ENCODE results near the gene DGUOK. TPM values are rescaled to one million over a fixed set of nuclear protein-coding genes. Genes with fewer than 3 reads are reported as not detected.

DGUOK gene
- total and polyA plus RNA-seq, 2 experiments from 2014 or later, result 68.0 to 116 TPM

DNA sequence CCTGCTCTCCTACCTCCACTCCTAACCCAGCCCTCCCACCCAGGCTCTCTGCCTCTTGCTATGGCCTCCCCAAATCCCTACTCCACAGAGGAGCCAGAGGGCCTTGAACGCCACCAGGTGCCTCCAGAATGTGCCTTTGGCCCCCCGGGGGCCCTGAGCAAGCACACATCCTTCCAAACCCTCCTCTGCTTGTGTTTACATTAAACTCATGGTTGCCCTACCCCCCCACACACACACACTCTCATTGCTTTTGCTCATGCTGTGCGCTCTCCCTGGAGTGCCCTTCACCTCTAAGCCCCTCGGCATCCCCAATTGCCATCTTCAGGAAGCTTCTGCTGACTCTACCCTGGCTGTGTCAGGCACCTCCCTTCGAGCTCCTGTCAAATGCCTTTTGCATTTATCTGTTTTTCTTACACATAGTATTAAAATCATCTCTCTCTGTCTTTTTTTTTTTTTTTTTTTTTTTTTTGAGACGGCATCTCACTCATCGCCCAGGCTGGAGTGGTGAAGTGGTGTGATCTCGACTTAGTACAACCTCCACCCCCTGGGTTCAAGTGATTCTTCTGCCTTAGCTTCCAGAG is 41.8 kb downstream of the DGUOK start:
- no peak for TF ChIP-seq EZH2 (IDR thresholded peaks at IDR 0.05; ENCODE audit: borderline replicate concordance)
- TF ChIP-seq, protein P1, sequence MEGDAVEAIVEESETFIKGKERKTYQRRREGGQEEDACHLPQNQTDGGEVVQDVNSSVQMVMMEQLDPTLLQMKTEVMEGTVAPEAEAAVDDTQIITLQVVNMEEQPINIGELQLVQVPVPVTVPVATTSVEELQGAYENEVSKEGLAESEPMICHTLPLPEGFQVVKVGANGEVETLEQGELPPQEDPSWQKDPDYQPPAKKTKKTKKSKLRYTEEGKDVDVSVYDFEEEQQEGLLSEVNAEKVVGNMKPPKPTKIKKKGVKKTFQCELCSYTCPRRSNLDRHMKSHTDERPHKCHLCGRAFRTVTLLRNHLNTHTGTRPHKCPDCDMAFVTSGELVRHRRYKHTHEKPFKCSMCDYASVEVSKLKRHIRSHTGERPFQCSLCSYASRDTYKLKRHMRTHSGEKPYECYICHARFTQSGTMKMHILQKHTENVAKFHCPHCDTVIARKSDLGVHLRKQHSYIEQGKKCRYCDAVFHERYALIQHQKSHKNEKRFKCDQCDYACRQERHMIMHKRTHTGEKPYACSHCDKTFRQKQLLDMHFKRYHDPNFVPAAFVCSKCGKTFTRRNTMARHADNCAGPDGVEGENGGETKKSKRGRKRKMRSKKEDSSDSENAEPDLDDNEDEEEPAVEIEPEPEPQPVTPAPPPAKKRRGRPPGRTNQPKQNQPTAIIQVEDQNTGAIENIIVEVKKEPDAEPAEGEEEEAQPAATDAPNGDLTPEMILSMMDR (IDR thresholded peaks at IDR 0.05; ENCODE audit: poor library complexity), result no peak
- no peak for TF ChIP-seq EZH2phosphoT487 (IDR thresholded peaks at IDR 0.05; ENCODE audit: low read depth, severe bottlenecking, unreplicated experiment)
- Histone ChIP-seq H3K27me3 (no peaks in the 10 kb centered on the region), H3K4me2 (no peak overlapping the region), H3K9me2 (replicated peaks; ENCODE audit: insufficient read depth) (no peaks in the 10 kb centered on the region), H4K20me1 (ENCODE audit: insufficient read depth, poor library complexity, severe bottlenecking) (no peaks in the 10 kb centered on the region), H3K27ac (no peak overlapping the region), H2AFZ (no peak overlapping the region), H3K36me3 (replicated peaks; ENCODE audit: insufficient read depth, low read depth) (no peaks in the 10 kb centered on the region), H3K79me2 (no peaks in the 10 kb centered on the region), H3K4me3 (no peak overlapping the region), H3K9me3 (ENCODE audit: low read depth) (no peaks in the 10 kb centered on the region), H3K4me1 (ENCODE audit: insufficient read depth) (no peaks in the 10 kb centered on the region)
- no peak for DNase-seq (ENCODE audit: low spot score)
- 88% methylated on average over 7 of the region's 8 CpGs for WGBS (ENCODE audit: low lambda C conversion rate, missing lambda C conversion rate)

- DNase-seq (ENCODE audit: low spot score), result no peak
- Histone ChIP-seq H3K4me2 (no peak overlapping the region), H3K9me2 (replicated peaks; ENCODE audit: insufficient read depth) (no peaks in the 10 kb centered on the region), H3K27me3 (no peaks in the 10 kb centered on the region), H3K4me3 (no peak overlapping the region), H2AFZ (no peak overlapping the region), H3K36me3 (replicated peaks; ENCODE audit: insufficient read depth, low read depth) (no peaks in the 10 kb centered on the region), H3K4me1 (ENCODE audit: insufficient read depth) (no peaks in the 10 kb centered on the region), H3K9me3 (ENCODE audit: low read depth) (no peaks in the 10 kb centered on the region), H3K27ac (no peak overlapping the region), H3K79me2 (no peaks in the 10 kb centered on the region), H4K20me1 (ENCODE audit: insufficient read depth, poor library complexity, severe bottlenecking) (no peaks in the 10 kb centered on the region)
- WGBS (ENCODE audit: low lambda C conversion rate, missing lambda C conversion rate), result 80% methylated on average over 4 of the region's 4 CpGs
- no peak for TF ChIP-seq EZH2phosphoT487 (IDR thresholded peaks at IDR 0.05; ENCODE audit: low read depth, severe bottlenecking, unreplicated experiment)
- TF ChIP-seq EZH2 (IDR thresholded peaks at IDR 0.05; ENCODE audit: borderline replicate concordance), result no peak
- TF ChIP-seq, protein P1 (IDR thresholded peaks at IDR 0.05; ENCODE audit: poor library complexity), result no peak
These were observed 42.7 kb downstream of the DGUOK start for GRCh38 chr2:73969356-73969755.

DNA sequence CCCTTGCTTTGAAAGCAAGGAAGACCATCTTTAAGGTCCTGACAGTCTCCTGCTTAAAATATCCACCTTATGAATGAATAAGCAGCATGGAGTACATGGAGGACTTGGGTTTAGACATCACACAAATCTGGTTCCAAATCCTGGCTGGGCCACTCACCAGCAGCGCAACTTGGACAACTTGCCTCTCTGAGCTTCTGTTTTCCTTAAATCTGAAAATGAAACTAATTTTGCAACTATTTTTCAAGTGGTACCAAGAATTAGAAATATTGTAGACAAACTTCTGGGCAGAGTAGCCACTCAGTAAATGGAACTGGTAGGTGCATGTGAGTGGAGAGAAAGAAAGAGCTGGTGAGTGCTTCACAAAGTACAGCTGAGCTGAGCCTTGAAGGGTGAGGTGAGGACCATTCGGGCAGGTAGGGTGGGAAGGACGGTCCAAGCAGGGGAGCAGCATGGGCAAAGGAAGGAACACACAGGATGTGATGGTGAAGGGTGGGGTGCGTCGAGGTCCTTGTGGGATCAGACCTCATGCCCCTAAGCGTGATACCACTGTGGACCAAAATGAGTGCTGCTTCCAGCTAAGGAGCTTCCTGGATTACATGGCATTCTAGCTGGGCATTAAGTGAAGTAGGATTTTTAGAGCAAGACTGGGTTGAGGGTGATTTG is 43.6 kb downstream of the DGUOK start:
- Histone ChIP-seq H3K4me1 (ENCODE audit: insufficient read depth) (no peaks in the 10 kb centered on the region), H3K4me3 (no peak overlapping the region), H3K36me3 (replicated peaks; ENCODE audit: insufficient read depth, low read depth) (no peaks in the 10 kb centered on the region), H3K9me2 (replicated peaks; ENCODE audit: insufficient read depth) (no peaks in the 10 kb centered on the region), H3K27ac (no peak overlapping the region), H2AFZ (no peak overlapping the region), H3K79me2 (no peaks in the 10 kb centered on the region), H3K9me3 (ENCODE audit: low read depth) (no peaks in the 10 kb centered on the region), H3K27me3 (no peaks in the 10 kb centered on the region), H4K20me1 (ENCODE audit: insufficient read depth, poor library complexity, severe bottlenecking) (no peaks in the 10 kb centered on the region), H3K4me2 (no peak overlapping the region)
- TF ChIP-seq EZH2 (IDR thresholded peaks at IDR 0.05; ENCODE audit: borderline replicate concordance) (no peak), EZH2phosphoT487 (IDR thresholded peaks at IDR 0.05; ENCODE audit: low read depth, severe bottlenecking, unreplicated experiment) (no peak)
- TF ChIP-seq, protein P1 (IDR thresholded peaks at IDR 0.05; ENCODE audit: poor library complexity), result no peak
- WGBS (ENCODE audit: low lambda C conversion rate, missing lambda C conversion rate), result 98% methylated on average over 6 of the region's 6 CpGs
- DNase-seq (ENCODE audit: low spot score), result no peak

Data from hepatocyte (in vitro differentiated cells).